Testis (tissue), 2 donors: ENCODE results near the gene MACROD1.

ENCODE experiments used
- CTCF ChIP-seq, 3 experiments: fragments of 450-650 bp in 2 of 3; fragments of 200-600 bp in 1 of 3; sonication (generic) in 1 of 3; IDR thresholded peaks; one replicate each; pipeline ENCODE4 v1.5.1; 2016 to 2019; ENCODE audit warnings: antibody characterized with exemption in 3 of 3, mild to moderate bottlenecking in 2 of 3, moderate library complexity in 1 of 3
- POLR2A ChIP-seq: fragments of 450-650 bp; IDR thresholded peaks from one replicate; pipeline ENCODE4 v1.6.1; 2017; ENCODE audit warnings: antibody characterized with exemption, mild to moderate bottlenecking, moderate library complexity

- no peak for TF ChIP-seq CTCF (IDR thresholded peaks at IDR 0.05)
- no peak for TF ChIP-seq POLR2A
These were observed 144.2 kb downstream of the MACROD1 start for GRCh38 chr11:64021757-64022093.
